Kidney epithelial cell (primary cell): ENCODE results near the gene GABBR2. TPM values are rescaled to one million over a fixed set of nuclear protein-coding genes. Genes with fewer than 3 reads are reported as not detected.

Experiments
- DNase-seq: peaks from one replicate; pipeline ENCODE4 v3.0.0-alpha.2; 2010; ENCODE audit warnings: low read depth
- H3K27me3 ChIP-seq: 2 replicates; pipeline ENCODE4 v1.6.0; 2011; ENCODE audit warnings: low read length; ENCODE audit not compliant: control insufficient read depth, insufficient read depth
- H3K36me3 ChIP-seq: 2 replicates; pipeline ENCODE4 v1.5.1; 2011; ENCODE audit warnings: low read length; ENCODE audit not compliant: control insufficient read depth, insufficient read depth
- H3K4me3 ChIP-seq: 2 replicates; pipeline ENCODE4 v1.5.1; 2011; ENCODE audit warnings: low read depth, mild to moderate bottlenecking, control low read depth, low read length
- total RNA-seq: library from RNA; depleted of rRNA; stranded (reverse); fragments of >200 nt; gene quantifications from 2 replicates; pipeline ENCODE4 v1.2.3, GENCODE V29; 2015
- TF ChIP-seq, protein P1 (sequence below): IDR thresholded peaks from 2 replicates; pipeline ENCODE4 v1.5.1; 2011; ENCODE audit warnings: mild to moderate bottlenecking, moderate library complexity, low read length, control low read depth, inconsistent platforms; ENCODE audit not compliant: insufficient read depth, poor library complexity, severe bottlenecking

The GABBR2 gene
- total RNA-seq, 1 donor from 2014 or later: 10.8 TPM

- Histone ChIP-seq H3K36me3 (no peaks in the 10 kb centered on the region), H3K4me3 (no peak overlapping the region), H3K27me3 (no peaks in the 10 kb centered on the region)
- TF ChIP-seq, protein P1, sequence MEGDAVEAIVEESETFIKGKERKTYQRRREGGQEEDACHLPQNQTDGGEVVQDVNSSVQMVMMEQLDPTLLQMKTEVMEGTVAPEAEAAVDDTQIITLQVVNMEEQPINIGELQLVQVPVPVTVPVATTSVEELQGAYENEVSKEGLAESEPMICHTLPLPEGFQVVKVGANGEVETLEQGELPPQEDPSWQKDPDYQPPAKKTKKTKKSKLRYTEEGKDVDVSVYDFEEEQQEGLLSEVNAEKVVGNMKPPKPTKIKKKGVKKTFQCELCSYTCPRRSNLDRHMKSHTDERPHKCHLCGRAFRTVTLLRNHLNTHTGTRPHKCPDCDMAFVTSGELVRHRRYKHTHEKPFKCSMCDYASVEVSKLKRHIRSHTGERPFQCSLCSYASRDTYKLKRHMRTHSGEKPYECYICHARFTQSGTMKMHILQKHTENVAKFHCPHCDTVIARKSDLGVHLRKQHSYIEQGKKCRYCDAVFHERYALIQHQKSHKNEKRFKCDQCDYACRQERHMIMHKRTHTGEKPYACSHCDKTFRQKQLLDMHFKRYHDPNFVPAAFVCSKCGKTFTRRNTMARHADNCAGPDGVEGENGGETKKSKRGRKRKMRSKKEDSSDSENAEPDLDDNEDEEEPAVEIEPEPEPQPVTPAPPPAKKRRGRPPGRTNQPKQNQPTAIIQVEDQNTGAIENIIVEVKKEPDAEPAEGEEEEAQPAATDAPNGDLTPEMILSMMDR: no peak
- no peak for DNase-seq
These were observed 157.0 kb downstream of the GABBR2 start for GRCh38 chr9:98551511-98552286.

GRCh38 chr9:98550206-98550820 lies 158.4 kb downstream of the GABBR2 start:
- Histone ChIP-seq H3K36me3 (no peaks in the 10 kb centered on the region), H3K4me3 (no peak overlapping the region), H3K27me3 (no peaks in the 10 kb centered on the region)
- no peak for DNase-seq
- TF ChIP-seq, protein P1: no peak

- DNase-seq: no peak
- no peak overlapping the region for H3K4me3 ChIP-seq
- H3K36me3 ChIP-seq: no peaks in the 10 kb centered on the region
- TF ChIP-seq, protein P1: no peak
- H3K27me3 ChIP-seq: no peaks in the 10 kb centered on the region
These were observed 159.3 kb downstream of the GABBR2 start for GRCh38 chr9:98549401-98549800.

DNA sequence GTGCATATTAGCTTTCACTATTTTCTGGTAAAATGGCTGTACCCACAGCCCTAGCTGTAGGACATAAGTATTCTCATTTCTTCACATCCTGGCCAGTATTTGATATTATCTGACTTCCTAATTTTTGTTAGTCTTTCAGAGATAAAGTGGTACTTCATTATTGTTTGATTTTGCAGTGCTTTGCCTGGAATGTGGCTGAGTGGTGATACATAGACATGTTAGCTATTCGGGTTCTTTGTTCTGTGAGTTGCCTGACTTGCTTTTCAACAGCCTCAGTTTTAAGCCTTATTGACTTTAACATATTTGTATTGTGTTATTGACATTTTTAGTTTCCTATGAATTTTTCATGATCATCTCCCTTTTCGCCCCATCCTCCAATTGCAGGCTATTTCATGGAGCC lies 161.1 kb downstream of the GABBR2 start:
- Histone ChIP-seq H3K4me3 (no peak overlapping the region), H3K36me3 (no peaks in the 10 kb centered on the region), H3K27me3 (no peaks in the 10 kb centered on the region)
- TF ChIP-seq, protein P1: no peak
- DNase-seq: no peak

- H3K27me3 ChIP-seq: no peaks in the 10 kb centered on the region
- TF ChIP-seq, protein P1: no peak
- no peak for DNase-seq
These were observed 163.7 kb downstream of the GABBR2 start for GRCh38 chr9:98545021-98545420.

More at GRCh38 chr9:98545021-98545420, 163.7 kb downstream of the GABBR2 start:
- H3K4me3 ChIP-seq: no peak overlapping the region
- no peaks in the 10 kb centered on the region for H3K36me3 ChIP-seq
